Astrocyte (in vitro differentiated cells and primary cell): ENCODE data around the gene WSCD2.

ENCODE experiments used
- EZH2 ChIP-seq: IDR thresholded peaks from 2 replicates; pipeline ENCODE4 v1.6.1; 2012; ENCODE audit warnings: mild to moderate bottlenecking, low read length, inconsistent platforms; ENCODE audit not compliant: insufficient read depth
- TF ChIP-seq, protein P1 (sequence below): IDR thresholded peaks from 2 replicates; pipeline ENCODE4 v1.5.1; 2011; ENCODE audit warnings: low read depth, mild to moderate bottlenecking, inconsistent platforms, low read length, moderate library complexity; ENCODE audit not compliant: insufficient read depth

DNA sequence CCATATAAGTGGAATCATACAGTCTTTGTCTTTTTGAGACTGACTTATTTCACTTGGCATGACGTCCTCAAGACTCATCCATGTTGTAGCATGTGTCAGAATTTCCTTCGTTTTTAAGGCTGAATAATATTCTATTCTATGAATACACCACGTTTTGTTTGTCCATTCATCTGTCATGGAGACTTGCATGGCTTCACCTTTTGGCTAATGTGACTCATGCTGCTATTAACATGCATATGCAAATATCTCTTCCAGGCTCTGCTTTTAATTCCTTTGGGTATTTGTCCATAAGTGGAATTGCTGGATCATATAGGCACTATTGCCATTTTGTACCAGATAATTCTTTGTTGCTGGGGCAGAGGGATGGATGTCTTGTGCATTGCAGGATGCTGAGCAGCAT is 19.6 kb upstream of the WSCD2 start:
- TF ChIP-seq, protein P1, sequence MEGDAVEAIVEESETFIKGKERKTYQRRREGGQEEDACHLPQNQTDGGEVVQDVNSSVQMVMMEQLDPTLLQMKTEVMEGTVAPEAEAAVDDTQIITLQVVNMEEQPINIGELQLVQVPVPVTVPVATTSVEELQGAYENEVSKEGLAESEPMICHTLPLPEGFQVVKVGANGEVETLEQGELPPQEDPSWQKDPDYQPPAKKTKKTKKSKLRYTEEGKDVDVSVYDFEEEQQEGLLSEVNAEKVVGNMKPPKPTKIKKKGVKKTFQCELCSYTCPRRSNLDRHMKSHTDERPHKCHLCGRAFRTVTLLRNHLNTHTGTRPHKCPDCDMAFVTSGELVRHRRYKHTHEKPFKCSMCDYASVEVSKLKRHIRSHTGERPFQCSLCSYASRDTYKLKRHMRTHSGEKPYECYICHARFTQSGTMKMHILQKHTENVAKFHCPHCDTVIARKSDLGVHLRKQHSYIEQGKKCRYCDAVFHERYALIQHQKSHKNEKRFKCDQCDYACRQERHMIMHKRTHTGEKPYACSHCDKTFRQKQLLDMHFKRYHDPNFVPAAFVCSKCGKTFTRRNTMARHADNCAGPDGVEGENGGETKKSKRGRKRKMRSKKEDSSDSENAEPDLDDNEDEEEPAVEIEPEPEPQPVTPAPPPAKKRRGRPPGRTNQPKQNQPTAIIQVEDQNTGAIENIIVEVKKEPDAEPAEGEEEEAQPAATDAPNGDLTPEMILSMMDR: no peak
- no peak for TF ChIP-seq EZH2
